H1 (cell line): Measurements from ENCODE around the gene HTD2. TPM values are rescaled to one million over a fixed set of nuclear protein-coding genes. Genes with fewer than 3 reads are reported as not detected.

Source experiments
- CTCF ChIA-PET: fragments of 300-600 bp; sonication (Branson Sonifier 250); formaldehyde crosslinking; loops from one replicate; lab custom pipeline; 2021; ENCODE audit not compliant: partially characterized antibody; lab: Charles Lee
- POLR2A ChIA-PET: fragments of 300-600 bp; sonication (Branson Sonifier 250); formaldehyde crosslinking; loops from one replicate; lab custom pipeline; 2021; ENCODE audit warnings: inconsistent platforms; ENCODE audit not compliant: partially characterized antibody; lab: Charles Lee
- DNase-seq, 2 experiments: peaks; one replicate each; pipeline versions ENCODE4 v3.0.0 to v3.0.0-alpha.2; 2010 to 2022; ENCODE audit warnings: low spot score in 2 of 2, low read depth in 1 of 2, mixed read lengths in 1 of 2
- FAIRE-seq: peaks from 2 replicates; lab custom pipeline; 2011; peaks lifted over from hg19 to GRCh38; lab: Jason Lieb, UNC
- H2AFZ ChIP-seq: 2 replicates; pipeline ENCODE4 v1.8.1; 2012; ENCODE audit warnings: low read length, inconsistent platforms
- H2AK5ac ChIP-seq: 2 replicates; pipeline ENCODE4 v1.6.1; 2013; ENCODE audit warnings: low read depth, low read length
- H2BK120ac ChIP-seq: replicated peaks from 2 replicates; pipeline ENCODE3; 2013; ENCODE audit warnings: low read depth, low read length, inconsistent platforms
- H2BK12ac ChIP-seq: 2 replicates; pipeline ENCODE4 v1.6.1; 2013; ENCODE audit warnings: low read depth, low read length
- H2BK15ac ChIP-seq: 2 replicates; pipeline ENCODE4 v1.6.1; 2013; ENCODE audit warnings: low read length
- H2BK20ac ChIP-seq: 2 replicates; pipeline ENCODE4 v1.6.1; 2013; ENCODE audit warnings: low read length
- H2BK5ac ChIP-seq: 2 replicates; pipeline ENCODE4 v1.6.1; 2013; ENCODE audit warnings: low read depth, low read length
- H3K14ac ChIP-seq: 2 replicates; pipeline ENCODE4 v1.6.1; 2013; ENCODE audit warnings: inconsistent platforms; ENCODE audit not compliant: insufficient read length
- H3K18ac ChIP-seq: 2 replicates; pipeline ENCODE4 v1.6.1; 2013; ENCODE audit warnings: low read length; ENCODE audit errors: extremely low read depth
- H3K23ac ChIP-seq: 2 replicates; pipeline ENCODE4 v1.6.1; 2013; ENCODE audit warnings: inconsistent platforms; ENCODE audit not compliant: insufficient read length
- H3K23me2 ChIP-seq: 2 replicates; pipeline ENCODE4 v1.6.1; 2013; ENCODE audit warnings: low read depth, low read length
- H3K27ac ChIP-seq: 2 replicates; pipeline ENCODE4 v1.6.1; 2011; ENCODE audit warnings: low read depth, low read length, inconsistent platforms
- H3K27me3 ChIP-seq, 4 experiments: replicated peaks in 1 of 4; 1 replicate in 1 of 4; 2 replicates in 3 of 4; pipeline versions ENCODE4 v1.6.1 to v1.8.1; 2011 to 2013; ENCODE audit warnings: low read length in 3 of 4, mild to moderate bottlenecking in 3 of 4, inconsistent platforms in 2 of 4, mixed read lengths in 2 of 4, moderate library complexity in 1 of 4; ENCODE audit not compliant: control insufficient read depth in 3 of 4, insufficient read depth in 3 of 4; ENCODE audit errors: extremely low read depth in 1 of 4
- H3K36me3 ChIP-seq, 4 experiments: 2 replicates each; pipeline versions ENCODE4 v1.6.1 to v1.8.1; 2011 to 2013; ENCODE audit warnings: mild to moderate bottlenecking in 4 of 4, low read length in 3 of 4, moderate library complexity in 2 of 4, control low read depth in 1 of 4, inconsistent platforms in 1 of 4; ENCODE audit not compliant: insufficient read depth in 4 of 4, control insufficient read depth in 2 of 4
- H3K4ac ChIP-seq: replicated peaks from 2 replicates; pipeline ENCODE3; 2013; ENCODE audit warnings: low read length, low read depth, mixed read lengths, inconsistent platforms; ENCODE audit not compliant: insufficient read length
- H3K4me1 ChIP-seq, 4 experiments: replicated peaks in 1 of 4; 1 replicate in 1 of 4; 2 replicates in 3 of 4; pipeline versions ENCODE4 v1.6.1 to v1.8.1; 2011 to 2013; ENCODE audit warnings: low read length in 3 of 4, inconsistent platforms in 2 of 4, mixed read lengths in 1 of 4; ENCODE audit not compliant: insufficient read depth in 4 of 4, control insufficient read depth in 3 of 4
- H3K4me2 ChIP-seq, 2 experiments: 2 replicates each; pipeline versions ENCODE4 v1.6.1 to v1.8.1; 2011 to 2013; ENCODE audit warnings: low read depth in 2 of 2, low read length in 2 of 2, control low read depth in 1 of 2, inconsistent platforms in 1 of 2, mild to moderate bottlenecking in 1 of 2; ENCODE audit not compliant: insufficient read depth in 1 of 2
- H3K4me3 ChIP-seq, 4 experiments: fragments of 200-600, 300-600 bp in 1 of 4; sonication (generic), shearing (Covaris generic), sonication (Bioruptor Twin) in 1 of 4; 2 replicates each; pipeline versions ENCODE4 v1.5.1 to v1.8.1; 2011 to 2016; ENCODE audit warnings: low read length in 4 of 4, low read depth in 3 of 4, control low read depth in 2 of 4, inconsistent platforms in 2 of 4, mild to moderate bottlenecking in 2 of 4, mixed read lengths in 1 of 4, moderate library complexity in 1 of 4; ENCODE audit not compliant: insufficient read depth in 2 of 4; ENCODE audit errors: extremely low read depth in 1 of 4
- H3K56ac ChIP-seq: replicated peaks from 2 replicates; pipeline ENCODE3; 2013; ENCODE audit warnings: low read depth, mild to moderate bottlenecking, mixed read lengths, low read length, inconsistent platforms; ENCODE audit not compliant: insufficient read length
- H3K79me1 ChIP-seq: 2 replicates; pipeline ENCODE4 v1.6.1; 2013; ENCODE audit warnings: low read depth, low read length, control low read depth
- H3K79me2 ChIP-seq, 2 experiments: 2 replicates each; pipeline versions ENCODE4 v1.6.1 to v1.8.1; 2012 to 2013; ENCODE audit warnings: low read length in 2 of 2, mild to moderate bottlenecking in 2 of 2, inconsistent platforms in 1 of 2; ENCODE audit not compliant: insufficient read depth in 2 of 2, control insufficient read depth in 1 of 2
- H3K9ac ChIP-seq, 4 experiments: replicated peaks in 1 of 4; 1 replicate in 1 of 4; 2 replicates in 3 of 4; pipeline versions ENCODE4 v1.6.1 to v1.8.1; 2011 to 2013; ENCODE audit warnings: low read depth in 3 of 4, low read length in 3 of 4, control low read depth in 2 of 4, mild to moderate bottlenecking in 2 of 4, moderate library complexity in 2 of 4, inconsistent platforms in 1 of 4; ENCODE audit errors: extremely low read depth in 1 of 4
- H3K9me3 ChIP-seq, 2 experiments: 2 replicates each; pipeline versions ENCODE4 v1.6.1 to v1.8.1; 2012 to 2013; ENCODE audit warnings: mild to moderate bottlenecking in 2 of 2, moderate library complexity in 2 of 2, control low read depth in 1 of 2, inconsistent platforms in 1 of 2, low read depth in 1 of 2, low read length in 1 of 2, mixed read lengths in 1 of 2; ENCODE audit not compliant: insufficient read depth in 2 of 2
- H4K20me1 ChIP-seq, 2 experiments: replicated peaks in 1 of 2; 2 replicates each; pipeline versions ENCODE3 to v1.8.1; 2011 to 2013; ENCODE audit warnings: inconsistent platforms in 2 of 2, low read length in 2 of 2, mild to moderate bottlenecking in 1 of 2; ENCODE audit not compliant: insufficient read depth in 2 of 2, control insufficient read depth in 1 of 2
- H4K5ac ChIP-seq: 2 replicates; pipeline ENCODE4 v1.6.1; 2013; ENCODE audit warnings: low read length, low read depth, mixed read lengths, inconsistent platforms; ENCODE audit not compliant: insufficient read length
- H4K8ac ChIP-seq: 2 replicates; pipeline ENCODE4 v1.8.0; 2013; ENCODE audit warnings: mild to moderate bottlenecking, moderate library complexity, low read length, inconsistent platforms; ENCODE audit not compliant: insufficient read depth; ENCODE audit errors: extremely low read depth
- H4K91ac ChIP-seq: replicated peaks from 2 replicates; pipeline ENCODE3; 2013; ENCODE audit warnings: low read length, mixed read lengths, inconsistent platforms; ENCODE audit not compliant: insufficient read length
- BACH1 ChIP-seq: IDR thresholded peaks from 2 replicates; pipeline ENCODE4 v1.6.1; 2012; ENCODE audit warnings: low read length, improper control_type of control experiment
- CBX5 ChIP-seq: fragments of 300-800, 300-1000 bp; sonication (generic); IDR thresholded peaks from 2 replicates; pipeline ENCODE4 v1.7.1; 2016; ENCODE audit warnings: antibody characterized with exemption, low read length, low read depth
- GABPA ChIP-seq: IDR thresholded peaks from 2 replicates; pipeline ENCODE4 v1.6.1; 2011; ENCODE audit warnings: mild to moderate bottlenecking, low read length, moderate library complexity, borderline replicate concordance; ENCODE audit not compliant: insufficient read depth
- KDM4A ChIP-seq: IDR thresholded peaks from one replicate; pipeline ENCODE4 v1.7.1; 2012; ENCODE audit warnings: low read depth, mild to moderate bottlenecking, moderate library complexity, low read length, inconsistent platforms; ENCODE audit not compliant: severe bottlenecking
- MAFK ChIP-seq: IDR thresholded peaks from 2 replicates; pipeline ENCODE4 v1.6.1; 2012; ENCODE audit warnings: low read depth, mild to moderate bottlenecking, improper control_type of control experiment, low read length
- NANOG ChIP-seq: IDR thresholded peaks from 2 replicates; pipeline ENCODE4 v1.6.1; 2011; ENCODE audit warnings: low read length, low read depth, mild to moderate bottlenecking, inconsistent platforms; ENCODE audit not compliant: insufficient read depth, poor library complexity, severe bottlenecking
- PHF8 ChIP-seq: fragments of 200-600 bp; sonication (generic); conservative IDR thresholded peaks from 2 replicates; pipeline ENCODE4 v1.7.1; 2012; ENCODE audit warnings: low read depth, mild to moderate bottlenecking, inconsistent platforms, low read length, moderate library complexity
- TBP ChIP-seq: IDR thresholded peaks from 2 replicates; pipeline ENCODE4 v1.6.1; 2011; ENCODE audit warnings: low read depth, low read length, improper control_type of control experiment
- WGBS, 2 experiments: shearing (Covaris generic) in 1 of 2; methylation state at CpG; one replicate each; pipeline versions ENCODE4 v1.1.6 to v1.1.7; 2013 to 2015; ENCODE audit warnings: low lambda C conversion rate in 2 of 2, mixed read lengths in 2 of 2, inconsistent platforms in 1 of 2, low coverage in 1 of 2, missing lambda C conversion rate in 1 of 2; ENCODE audit not compliant: insufficient replicate concordance in 2 of 2, insufficient coverage in 1 of 2, insufficient read length in 1 of 2; ENCODE audit errors: extremely low coverage in 1 of 2, missing lambda C conversion rate in 1 of 2; 5-methylcytosine and 5-hydroxymethylcytosine counted together
- polyA plus RNA-seq, 7 experiments: library from polyadenylated mRNA; depleted of rRNA in 3 of 7; stranded (reverse) in 5 of 7; unstranded in 2 of 7; fragments of >200 nt in 5 of 7; fragments of 200-250 nt in 2 of 7; gene quantifications; 1 replicate in 5 of 7; 2 replicates in 1 of 7; 4 replicates in 1 of 7; pipeline versions ENCODE4 v1.2.1 to v1.2.3, GENCODE V29; 2011 to 2013; ENCODE audit warnings: missing spikeins in 2 of 7, mixed read lengths in 2 of 7
- total RNA-seq: library from RNA; stranded (reverse); fragmentation: NEBNext Ultra II Directional; extraction: Animal tissue kit (Norgen Biotek cat#: 25700); gene quantifications from 2 replicates; pipeline ENCODE4 v1.2.1, GENCODE V29; 2021
- TF ChIP-seq, protein P1 (sequence below), 3 experiments: IDR thresholded peaks; 1 replicate in 2 of 3; 2 replicates in 1 of 3; pipeline versions ENCODE4 v1.5.1 to v1.6.1; 2011; ENCODE audit warnings: low read length in 3 of 3, mild to moderate bottlenecking in 3 of 3, inconsistent platforms in 2 of 3, low read depth in 1 of 3, moderate library complexity in 1 of 3; ENCODE audit not compliant: insufficient read depth in 1 of 3; ENCODE audit errors: control extremely low read depth in 1 of 3

The HTD2 gene
- total and polyA plus RNA-seq, 2 of the 8 experiments (the other 6 are each of a cell fraction or from before 2014, with no cell fraction given): 8.8 to 10.8 TPM

DNA sequence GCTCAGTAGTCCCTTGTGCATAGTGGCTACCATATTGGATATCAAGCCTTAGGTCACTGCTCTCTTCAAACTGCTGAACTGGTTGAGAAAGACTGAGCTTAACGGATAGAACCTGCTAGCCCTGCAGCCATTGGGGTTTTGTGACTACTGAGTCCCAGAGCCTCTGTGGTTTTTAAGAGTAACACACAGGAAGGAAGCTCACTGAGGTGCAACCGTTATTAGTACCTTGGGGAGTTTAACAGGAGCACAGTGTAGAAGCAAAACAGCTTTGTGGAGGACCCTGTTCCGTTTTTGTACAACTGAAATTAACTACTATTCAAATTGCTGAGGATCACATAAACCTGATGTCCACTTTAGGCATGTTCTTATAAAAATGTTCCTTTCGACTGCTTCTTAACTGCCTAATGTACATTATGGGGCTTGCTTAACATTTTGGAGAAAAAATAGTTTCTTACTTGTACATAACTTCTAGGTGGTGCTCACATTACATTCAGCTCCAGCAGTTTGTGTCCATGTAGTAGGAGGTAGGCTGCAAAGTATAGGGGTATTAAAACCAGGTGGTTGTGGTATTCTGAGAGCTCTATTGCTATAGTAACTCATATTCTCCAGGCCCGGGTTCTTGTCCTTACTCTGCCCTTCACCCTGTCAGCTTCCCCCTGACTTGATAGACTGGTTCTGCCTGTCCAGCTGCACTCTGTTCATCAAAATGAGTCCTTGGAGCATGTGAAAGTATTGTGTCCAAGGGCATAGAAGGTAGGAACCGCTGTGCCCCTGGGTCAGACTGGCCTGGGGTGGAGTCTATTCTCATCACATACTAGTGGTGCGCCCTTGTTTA lies 43.7 kb downstream of the HTD2 start:
- Histone ChIP-seq H3K9me3 (no peaks in the 10 kb centered on the region), H4K5ac (no peak overlapping the region), H3K23ac (no peak overlapping the region), H4K8ac (no peak overlapping the region), H2BK12ac (no peak overlapping the region), H2BK120ac (no peak overlapping the region), H3K4ac (no peak overlapping the region), H2BK20ac (no peak overlapping the region), H3K9ac (no peak overlapping the region), H3K18ac (no peak overlapping the region), H2BK15ac (no peak overlapping the region), H3K27me3 (no peaks in the 10 kb centered on the region), H3K27ac (no peak overlapping the region), H3K56ac (no peak overlapping the region), H3K4me1 (0 out of 7 replicates have a peak, but pooled peaks cover 0 to 3% (median 2%) of the 10 kb centered on the region in 4 experiments), H3K14ac (no peak overlapping the region), H3K79me2 (no peaks in the 10 kb centered on the region), H3K36me3 (no peaks in the 10 kb centered on the region), H4K20me1 (no peaks in the 10 kb centered on the region), H2BK5ac (no peak overlapping the region), H2AFZ (no peak overlapping the region), H4K91ac (no peak overlapping the region), H3K79me1 (no peaks in the 10 kb centered on the region), H3K23me2 (no peaks in the 10 kb centered on the region; the same call in 1 of the 2 replicates), H2AK5ac (no peak overlapping the region), H3K4me3 (no peak overlapping the region), H3K4me2 (no peak overlapping the region)
- WGBS, 2 experiments: 90% methylated on average over 7 of the region's 7 CpGs; no CpG with 5 or more reads in 1 of the 2 experiments
- no peak for DNase-seq
- FAIRE-seq: no peak
- ChIA-PET CTCF (interaction anchor here (0.9 to 2.6 kb wide), 16 partner anchors 11 to 182 kb away, joined by 3 to 11 read pairs (median 4); partner anchors contain the start of gene PXK), POLR2A (interaction anchor here (1.0 to 1.2 kb wide), 2 partner anchors 9 to 143 kb away, joined by 3 read pairs; no protein-coding TSS in a partner anchor)
- TF ChIP-seq KDM4A (no peak), BACH1 (no peak), CBX5 (no peak), GABPA (no peak), MAFK (no peak), TBP (no peak), PHF8 (no peak), NANOG (no peak)
- TF ChIP-seq, protein P1, sequence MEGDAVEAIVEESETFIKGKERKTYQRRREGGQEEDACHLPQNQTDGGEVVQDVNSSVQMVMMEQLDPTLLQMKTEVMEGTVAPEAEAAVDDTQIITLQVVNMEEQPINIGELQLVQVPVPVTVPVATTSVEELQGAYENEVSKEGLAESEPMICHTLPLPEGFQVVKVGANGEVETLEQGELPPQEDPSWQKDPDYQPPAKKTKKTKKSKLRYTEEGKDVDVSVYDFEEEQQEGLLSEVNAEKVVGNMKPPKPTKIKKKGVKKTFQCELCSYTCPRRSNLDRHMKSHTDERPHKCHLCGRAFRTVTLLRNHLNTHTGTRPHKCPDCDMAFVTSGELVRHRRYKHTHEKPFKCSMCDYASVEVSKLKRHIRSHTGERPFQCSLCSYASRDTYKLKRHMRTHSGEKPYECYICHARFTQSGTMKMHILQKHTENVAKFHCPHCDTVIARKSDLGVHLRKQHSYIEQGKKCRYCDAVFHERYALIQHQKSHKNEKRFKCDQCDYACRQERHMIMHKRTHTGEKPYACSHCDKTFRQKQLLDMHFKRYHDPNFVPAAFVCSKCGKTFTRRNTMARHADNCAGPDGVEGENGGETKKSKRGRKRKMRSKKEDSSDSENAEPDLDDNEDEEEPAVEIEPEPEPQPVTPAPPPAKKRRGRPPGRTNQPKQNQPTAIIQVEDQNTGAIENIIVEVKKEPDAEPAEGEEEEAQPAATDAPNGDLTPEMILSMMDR (IDR thresholded peaks at IDR 0.05; ENCODE audit: control extremely low read depth in 1 of 3, insufficient read depth in 1 of 3, low read depth in 1 of 3, low read length in 3 of 3): no peak
